K562 (cell line): ENCODE results near the gene NDST3. TPM values are rescaled to one million over a fixed set of nuclear protein-coding genes. Genes with fewer than 3 reads are reported as not detected.

ENCODE experiments used
- ATAC-seq: fragments of 200-7000 bp; cut with Tn5 transposase; 3 replicates; pipeline ENCODE4 v1.9.1; 2020; ENCODE audit warnings: moderate library complexity
- BruUV-seq: library from RNA; stranded (reverse); fragments of 400-500 nt; replicated peaks from 2 replicates; lab custom pipeline; 2021; lab: Mats Ljungman, UMichigan
- CTCF ChIA-PET: fragments of 300-600 bp; formaldehyde crosslinking; extraction: SDS; loops from one replicate; lab custom pipeline; 2021; ENCODE audit warnings: low intra/inter-chr PET ratio; lab: Yijun Ruan, JAX
- POLR2A ChIA-PET: fragments of 300-600, 350-650 bp; sonication (Branson Sonifier 250); formaldehyde crosslinking; extraction: SDS; loops from one replicate; lab custom pipeline; 2021; ENCODE audit warnings: antibody characterized with exemption, inconsistent platforms; lab: Yijun Ruan, JAX
- DNase-seq, 4 experiments: peaks; one replicate each; pipeline versions ENCODE4 v3.0.0 to v3.0.0-alpha.2; 2011 to 2018; ENCODE audit warnings: low spot score in 3 of 4, mixed read lengths in 3 of 4; ENCODE audit errors: extremely low read depth in 1 of 4
- FAIRE-seq: peaks from 2 replicates; lab custom pipeline; 2011; peaks lifted over from hg19 to GRCh38; lab: Jason Lieb, UNC
- H2AFZ ChIP-seq: 2 replicates; pipeline ENCODE4 v1.6.0; 2011; ENCODE audit warnings: low read depth, low read length, control low read depth, inconsistent platforms
- H3K27ac ChIP-seq: fragments of 200-600 bp; 3 replicates; pipeline ENCODE4 v1.8.0; 2011; ENCODE audit warnings: low read depth, mild to moderate bottlenecking, control low read depth, inconsistent platforms, low read length, moderate library complexity, mixed read lengths; ENCODE audit errors: extremely low read depth
- H3K27me3 ChIP-seq, 2 experiments: fragments of 300-600 bp in 1 of 2; 2 replicates in 1 of 2; 3 replicates in 1 of 2; pipeline versions ENCODE4 v1.6.0 to v1.8.0; 2011; ENCODE audit warnings: inconsistent platforms in 2 of 2, low read length in 2 of 2, mild to moderate bottlenecking in 1 of 2, mixed read lengths in 1 of 2, moderate library complexity in 1 of 2; ENCODE audit not compliant: control insufficient read depth in 2 of 2, insufficient read depth in 2 of 2
- H3K36me3 ChIP-seq: fragments of 300-600 bp; 3 replicates; pipeline ENCODE4 v1.8.0; 2011; ENCODE audit warnings: mild to moderate bottlenecking, low read length, inconsistent platforms; ENCODE audit not compliant: control insufficient read depth, insufficient read depth
- H3K4me1 ChIP-seq, 2 experiments: fragments of 200-600 bp in 1 of 2; replicated peaks in 1 of 2; 2 replicates in 1 of 2; 3 replicates in 1 of 2; pipeline versions ENCODE4 v1.5.1 to v1.8.0; 2011; ENCODE audit warnings: inconsistent platforms in 2 of 2, low read length in 2 of 2, mild to moderate bottlenecking in 1 of 2, mixed read lengths in 1 of 2, moderate library complexity in 1 of 2; ENCODE audit not compliant: control insufficient read depth in 2 of 2, insufficient read depth in 2 of 2
- H3K4me2 ChIP-seq: 2 replicates; pipeline ENCODE4 v1.6.1; 2011; ENCODE audit warnings: low read length, control low read depth, inconsistent platforms, mixed read lengths; ENCODE audit not compliant: insufficient read depth
- H3K4me3 ChIP-seq: fragments of 200-600 bp; sonication (generic), shearing (Covaris generic); 2 replicates; pipeline ENCODE4 v1.5.1; 2016; ENCODE audit warnings: control low read depth, inconsistent platforms
- H3K79me2 ChIP-seq: fragments of 200-600 bp; 3 replicates; pipeline ENCODE4 v1.8.0; 2011; ENCODE audit warnings: low read length, inconsistent platforms; ENCODE audit not compliant: control insufficient read depth, insufficient read depth
- H3K9ac ChIP-seq, 2 experiments: 2 replicates each; pipeline versions ENCODE4 v1.6.0 to v1.6.1; 2011; ENCODE audit warnings: low read depth in 2 of 2, low read length in 2 of 2, control low read depth in 1 of 2, inconsistent platforms in 1 of 2, mild to moderate bottlenecking in 1 of 2, mixed read lengths in 1 of 2; ENCODE audit not compliant: insufficient read depth in 1 of 2
- H3K9me1 ChIP-seq: one replicate; pipeline ENCODE4 v1.6.0; 2011; ENCODE audit warnings: inconsistent platforms, mild to moderate bottlenecking, low read length, moderate library complexity; ENCODE audit not compliant: control insufficient read depth, insufficient read depth
- H3K9me3 ChIP-seq: replicated peaks from 2 replicates; pipeline ENCODE4 v1.5.1; 2011; ENCODE audit warnings: low read depth, low read length, inconsistent platforms; ENCODE audit not compliant: control insufficient read depth, insufficient read depth
- H4K20me1 ChIP-seq: replicated peaks from 2 replicates; pipeline ENCODE4 v1.6.1; 2011; ENCODE audit warnings: low read length, inconsistent platforms, mixed read lengths; ENCODE audit not compliant: control insufficient read depth, insufficient read depth
- EP400 ChIP-seq: fragments of 450-650 bp; IDR thresholded peaks from 2 replicates; pipeline ENCODE4 v1.6.1; 2017; ENCODE audit warnings: antibody characterized with exemption, mild to moderate bottlenecking, moderate library complexity
- HMG20A ChIP-seq: fragments of 450-650 bp; formaldehyde crosslinking; conservative IDR thresholded peaks from 2 replicates; pipeline ENCODE4 v1.4.0; 2020; ENCODE audit warnings: mild to moderate bottlenecking, mixed read lengths
- HOXB6 ChIP-seq: fragments of 250-450 bp; sonication (Bioruptor Pico); IDR thresholded peaks from 2 replicates; pipeline ENCODE4 v1.5.1; 2022; ENCODE audit warnings: mild to moderate bottlenecking, borderline replicate concordance
- MXI1 ChIP-seq: IDR thresholded peaks from 2 replicates; pipeline ENCODE4 v1.6.1; 2011; ENCODE audit warnings: low read depth, mild to moderate bottlenecking, improper control_type of control experiment, low read length
- PCBP2 ChIP-seq: fragments of 200-400 bp; formaldehyde crosslinking; IDR thresholded peaks from 2 replicates; pipeline ENCODE4 v1.6.1; 2018; ENCODE audit warnings: low read length, low read depth, mild to moderate bottlenecking, moderate library complexity; ENCODE audit not compliant: poor library complexity, severe bottlenecking
- PPARD ChIP-seq: fragments of 250-450 bp; sonication (Bioruptor Pico); IDR thresholded peaks from 2 replicates; pipeline ENCODE4 v1.8.0; 2022; ENCODE audit warnings: inconsistent platforms, mild to moderate bottlenecking, moderate library complexity
- PTRF ChIP-seq: fragments of 450-650 bp; IDR thresholded peaks from 2 replicates; pipeline ENCODE4 v1.6.1; 2016; ENCODE audit warnings: mild to moderate bottlenecking, missing genetic modification characterization, missing compliant biosample characterization
- RBM22 ChIP-seq: fragments of 200-400 bp; formaldehyde crosslinking; IDR thresholded peaks from 2 replicates; pipeline ENCODE4 v1.6.1; 2018; ENCODE audit warnings: low read length, low read depth; ENCODE audit not compliant: poor library complexity, severe bottlenecking
- THRA ChIP-seq: fragments of 450-650 bp; IDR thresholded peaks from 2 replicates; pipeline ENCODE4 v1.6.1; 2017; ENCODE audit warnings: mild to moderate bottlenecking, moderate library complexity
- ZBTB9 ChIP-seq: fragments of 450-650 bp; formaldehyde crosslinking; IDR thresholded peaks from 2 replicates; pipeline ENCODE4 v1.4.0; 2020; ENCODE audit warnings: mild to moderate bottlenecking, moderate library complexity
- ZNF140 ChIP-seq: fragments of 250-450 bp; sonication (Bioruptor Pico); IDR thresholded peaks from 2 replicates; pipeline ENCODE4 v1.8.0; 2021; ENCODE audit warnings: moderate library complexity, mild to moderate bottlenecking, inconsistent platforms
- WGBS: fragments of 100-300 bp; shearing (Covaris generic); methylation state at CpG from one replicate; pipeline ENCODE4 v1.1.6; 2016; ENCODE audit warnings: low coverage, mixed read lengths; ENCODE audit not compliant: insufficient coverage; ENCODE audit errors: missing lambda C conversion rate; 5-methylcytosine and 5-hydroxymethylcytosine counted together
- in situ Hi-C: fragments of 300-500 bp; cut with MboI; formaldehyde crosslinking; loops from 4 replicates; pipeline ENCODE4 v1.15.0; 2018; ENCODE audit warnings: inconsistent platforms, mixed read lengths
- intact Hi-C: fragments of 100-400 bp; cut with micrococcal nuclease; formaldehyde crosslinking; loops from 2 replicates; pipeline ENCODE4 v1.14.2; 2022
- polyA plus RNA-seq, 8 experiments: library from polyadenylated mRNA; depleted of rRNA in 4 of 8; stranded (reverse) in 5 of 8; unstranded in 3 of 8; fragments of >200 nt; fragmentation: Nextera tagmentation in 2 of 8; fragmentation: Illumina TruSeq in 1 of 8; extraction: Ambion mirVana in 2 of 8; extraction: Trizol in 1 of 8; gene quantifications; 2 replicates each; pipeline versions ENCODE4 v1.2.1 to v1.2.3, GENCODE V29; 2011 to 2014; ENCODE audit warnings: inconsistent platforms in 1 of 8, missing spikeins in 1 of 8
- total RNA-seq, 7 experiments: library from RNA; depleted of rRNA in 6 of 7; stranded (reverse); fragments of >200 nt in 6 of 7; fragmentation: Illumina TruSeq in 2 of 7; extraction: Trizol in 2 of 7; gene quantifications; 2 replicates each; pipeline versions ENCODE4 v1.2.1 to v1.2.3, GENCODE V29; 2011 to 2021; ENCODE audit warnings: low replicate concordance in 1 of 7
- TF ChIP-seq, protein P1 (sequence below): fragments of 450-650 bp; IDR thresholded peaks from 2 replicates; pipeline ENCODE4 v1.7.1; 2018; ENCODE audit warnings: mild to moderate bottlenecking, low read depth; ENCODE audit not compliant: partially characterized antibody
- TF ChIP-seq, protein P2 (sequence below): fragments of 250-450 bp; sonication (Bioruptor Pico); IDR thresholded peaks from 2 replicates; pipeline ENCODE4 v1.5.0; 2021; ENCODE audit warnings: mild to moderate bottlenecking, moderate library complexity

NDST3 gene
- total and polyA plus RNA-seq, 9 of the 15 experiments (the other 6 are each of a cell fraction or from before 2014, with no cell fraction given) = not detected

DNA sequence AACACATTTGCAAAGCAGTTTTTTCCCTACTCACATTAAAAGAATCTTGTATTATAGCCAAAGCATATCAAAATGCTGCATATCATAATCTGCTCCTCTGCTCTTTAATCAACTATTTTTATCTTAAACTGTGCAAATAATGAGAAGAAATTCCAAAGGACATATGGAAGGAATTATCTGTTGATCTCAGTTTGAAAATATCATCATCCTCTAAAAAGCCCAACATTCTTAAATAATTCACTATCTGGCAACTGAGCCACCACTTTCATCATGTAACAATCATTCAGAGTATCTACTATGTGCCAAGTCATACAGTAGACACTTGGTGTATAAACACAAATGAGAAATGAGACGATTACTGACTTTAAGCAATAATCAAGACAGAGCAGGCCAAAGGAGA lies 255.5 kb downstream of the NDST3 start (continued):
- TF ChIP-seq RBM22 = no peak
- TF ChIP-seq, protein P1, sequence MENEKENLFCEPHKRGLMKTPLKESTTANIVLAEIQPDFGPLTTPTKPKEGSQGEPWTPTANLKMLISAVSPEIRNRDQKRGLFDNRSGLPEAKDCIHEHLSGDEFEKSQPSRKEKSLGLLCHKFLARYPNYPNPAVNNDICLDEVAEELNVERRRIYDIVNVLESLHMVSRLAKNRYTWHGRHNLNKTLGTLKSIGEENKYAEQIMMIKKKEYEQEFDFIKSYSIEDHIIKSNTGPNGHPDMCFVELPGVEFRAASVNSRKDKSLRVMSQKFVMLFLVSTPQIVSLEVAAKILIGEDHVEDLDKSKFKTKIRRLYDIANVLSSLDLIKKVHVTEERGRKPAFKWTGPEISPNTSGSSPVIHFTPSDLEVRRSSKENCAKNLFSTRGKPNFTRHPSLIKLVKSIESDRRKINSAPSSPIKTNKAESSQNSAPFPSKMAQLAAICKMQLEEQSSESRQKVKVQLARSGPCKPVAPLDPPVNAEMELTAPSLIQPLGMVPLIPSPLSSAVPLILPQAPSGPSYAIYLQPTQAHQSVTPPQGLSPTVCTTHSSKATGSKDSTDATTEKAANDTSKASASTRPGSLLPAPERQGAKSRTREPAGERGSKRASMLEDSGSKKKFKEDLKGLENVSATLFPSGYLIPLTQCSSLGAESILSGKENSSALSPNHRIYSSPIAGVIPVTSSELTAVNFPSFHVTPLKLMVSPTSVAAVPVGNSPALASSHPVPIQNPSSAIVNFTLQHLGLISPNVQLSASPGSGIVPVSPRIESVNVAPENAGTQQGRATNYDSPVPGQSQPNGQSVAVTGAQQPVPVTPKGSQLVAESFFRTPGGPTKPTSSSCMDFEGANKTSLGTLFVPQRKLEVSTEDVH = no peak
- TF ChIP-seq MXI1 = no peak
- TF ChIP-seq, all 486 proteins: peak for 0

DNA sequence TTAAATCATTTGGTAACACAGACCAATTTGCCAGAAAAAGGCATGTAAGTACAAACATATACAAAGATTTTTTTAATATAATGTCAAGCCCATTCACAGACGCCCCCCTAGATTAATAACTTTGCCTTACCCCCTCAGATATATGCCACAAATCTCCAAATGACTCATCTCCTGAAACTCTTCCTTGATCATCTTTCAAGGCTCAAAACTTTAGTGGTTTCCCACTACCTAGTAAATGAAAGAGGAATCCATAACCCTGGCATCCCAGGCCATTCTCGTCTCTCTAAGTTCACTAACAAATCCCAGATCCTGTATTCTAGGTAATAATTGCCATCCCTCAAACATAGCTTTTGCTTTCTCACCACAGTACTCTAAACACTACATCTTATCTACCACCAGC lies 256.7 kb downstream of the NDST3 start:
- Histone ChIP-seq H2AFZ (no peak overlapping the region), H3K4me2 (no peak overlapping the region), H3K4me1 (no peaks in the 10 kb centered on the region), H3K4me3 (no peak overlapping the region), H3K9me3 (no peaks in the 10 kb centered on the region), H3K9ac (no peak overlapping the region), H4K20me1 (no peaks in the 10 kb centered on the region), H3K9me1 (no peaks in the 10 kb centered on the region), H3K36me3 (no peaks in the 10 kb centered on the region), H3K27ac (no peak overlapping the region), H3K27me3 (no peaks in the 10 kb centered on the region), H3K79me2 (no peaks in the 10 kb centered on the region)
- ATAC-seq (no peak), FAIRE-seq (no peak), DNase-seq (no peak)
- BruUV-seq = no TSS peak
- ChIA-PET CTCF (no interaction called here), POLR2A (no interaction called here)
- 0% methylated on average over 2 of the region's 2 CpGs for WGBS
- in situ Hi-C loops = loop anchor here (25.0 kb wide), 1 partner anchor 396 kb away; the partner anchor contains the start of gene METTL14
- intact Hi-C loops = no loop called here
- TF ChIP-seq, protein P2, sequence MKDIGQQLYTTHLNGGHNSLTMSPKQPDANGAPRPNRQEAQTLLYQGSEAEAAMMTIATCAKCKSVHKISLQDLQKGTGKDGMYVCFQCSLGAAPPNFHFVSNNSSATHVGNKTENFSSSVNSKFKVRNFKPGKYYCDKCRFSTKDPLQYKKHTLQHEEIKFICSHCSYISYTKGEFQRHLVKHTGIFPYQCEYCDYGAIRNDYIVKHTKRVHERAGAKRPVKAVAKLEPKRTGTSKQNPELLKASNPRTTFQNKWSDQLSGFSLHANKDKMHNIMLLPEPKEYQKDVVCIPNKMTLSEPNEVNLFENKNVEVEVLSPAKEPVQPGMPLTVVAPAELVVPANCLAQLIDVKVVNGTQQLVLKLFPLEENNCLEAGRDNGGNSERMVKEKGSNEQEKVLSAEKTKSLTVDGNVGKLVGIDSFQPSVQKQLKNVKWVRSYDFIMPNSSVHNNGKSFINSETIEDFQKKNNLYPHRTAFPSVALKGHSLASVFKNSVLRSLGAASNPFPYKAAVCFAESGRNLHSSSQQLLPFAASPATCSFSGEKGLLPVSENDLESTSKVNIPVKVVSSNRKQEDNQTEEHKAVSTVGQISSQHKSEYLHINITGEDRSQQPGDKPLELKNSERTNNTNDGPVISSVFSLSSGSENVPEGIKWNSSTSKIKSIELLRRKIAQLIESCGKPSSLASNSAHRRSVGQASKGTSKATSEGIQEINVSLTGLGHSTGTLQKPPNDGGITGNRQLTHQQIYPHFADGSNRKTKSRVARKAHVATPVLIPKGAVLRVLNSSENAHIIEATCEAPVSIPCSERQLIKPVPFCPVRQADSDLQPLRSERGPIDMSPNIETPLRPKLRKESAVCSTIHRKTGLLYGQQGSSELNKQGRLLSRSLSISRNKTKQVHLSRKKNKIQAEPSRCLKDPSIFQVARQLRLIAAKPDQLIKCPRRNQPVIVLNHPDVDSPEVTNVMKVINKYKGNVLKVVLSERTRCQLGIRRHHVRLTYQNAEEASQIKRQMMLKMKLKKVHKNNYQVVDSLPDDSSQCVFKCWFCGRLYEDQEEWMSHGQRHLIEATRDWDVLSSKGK = no peak
- TF ChIP-seq PCBP2 (no peak), PPARD (CRISPR knock-in tag) (no peak), HMG20A (no peak), EP400 (no peak), HOXB6 (no peak), ZBTB9 (CRISPR knock-in tag) (no peak), PTRF (tag) (no peak), ZNF140 (CRISPR knock-in tag) (no peak), THRA (no peak)
